Hepatocyte (in vitro differentiated cells): ENCODE data around the gene C1orf52. TPM values are rescaled to one million over a fixed set of nuclear protein-coding genes. Genes with fewer than 3 reads are reported as not detected.

Experiments
- DNase-seq: peaks from one replicate; pipeline ENCODE4 v3.0.0-alpha.2; 2016; ENCODE audit warnings: low spot score
- H2AFZ ChIP-seq: fragments of 200-600 bp; sonication (generic); 2 replicates; pipeline ENCODE4 v1.6.0; 2016; ENCODE audit warnings: antibody characterized with exemption, mild to moderate bottlenecking
- H3K27ac ChIP-seq: fragments of 200-600 bp; sonication (generic); 2 replicates; pipeline ENCODE4 v1.5.1; 2016; ENCODE audit warnings: mild to moderate bottlenecking
- H3K27me3 ChIP-seq: fragments of 200-600 bp; sonication (generic); 2 replicates; pipeline ENCODE4 v1.6.1; 2016
- H3K36me3 ChIP-seq: fragments of 200-600 bp; sonication (generic); replicated peaks from 2 replicates; pipeline ENCODE4 v1.5.1; 2016; ENCODE audit warnings: low read depth; ENCODE audit not compliant: insufficient read depth
- H3K4me1 ChIP-seq: fragments of 200-600 bp; sonication (generic); 2 replicates; pipeline ENCODE4 v1.5.1; 2016; ENCODE audit warnings: mild to moderate bottlenecking, moderate library complexity; ENCODE audit not compliant: insufficient read depth
- H3K4me2 ChIP-seq: fragments of 200-600 bp; sonication (generic); 2 replicates; pipeline ENCODE4 v1.6.0; 2016
- H3K4me3 ChIP-seq: fragments of 200-600 bp; sonication (generic); 2 replicates; pipeline ENCODE4 v1.5.1; 2016; ENCODE audit warnings: mild to moderate bottlenecking
- H3K79me2 ChIP-seq: fragments of 200-600 bp; sonication (generic); 2 replicates; pipeline ENCODE4 v1.6.0; 2017; ENCODE audit warnings: mild to moderate bottlenecking
- H3K9me2 ChIP-seq: fragments of 200-600 bp; sonication (generic); replicated peaks from 2 replicates; pipeline ENCODE4 v1.6.0; 2017; ENCODE audit warnings: mild to moderate bottlenecking; ENCODE audit not compliant: insufficient read depth
- H3K9me3 ChIP-seq: fragments of 200-600 bp; sonication (generic); 2 replicates; pipeline ENCODE4 v1.5.1; 2016; ENCODE audit warnings: low read depth, mild to moderate bottlenecking
- H4K20me1 ChIP-seq: fragments of 200-600 bp; sonication (generic); 2 replicates; pipeline ENCODE4 v1.6.0; 2016; ENCODE audit warnings: mild to moderate bottlenecking; ENCODE audit not compliant: insufficient read depth, poor library complexity, severe bottlenecking
- CTCF ChIP-seq: fragments of 200-600 bp; sonication (generic); IDR thresholded peaks from 2 replicates; pipeline ENCODE4 v1.5.1; 2016; ENCODE audit warnings: antibody characterized with exemption, mild to moderate bottlenecking; ENCODE audit not compliant: poor library complexity
- EZH2 ChIP-seq: fragments of 200-600 bp; sonication (generic); IDR thresholded peaks from 2 replicates; pipeline ENCODE4 v1.6.1; 2016; ENCODE audit warnings: antibody characterized with exemption, mild to moderate bottlenecking, borderline replicate concordance
- EZH2phosphoT487 ChIP-seq: fragments of 200-600 bp; sonication (generic); IDR thresholded peaks from one replicate; pipeline ENCODE4 v1.6.1; 2018; ENCODE audit warnings: antibody characterized with exemption, mild to moderate bottlenecking, low read depth, moderate library complexity; ENCODE audit not compliant: unreplicated experiment, severe bottlenecking
- WGBS: methylation state at CpG from one replicate; pipeline ENCODE4 v1.1.6; 2016; ENCODE audit warnings: low lambda C conversion rate; ENCODE audit errors: missing lambda C conversion rate; 5-methylcytosine and 5-hydroxymethylcytosine counted together
- polyA plus RNA-seq: library from polyadenylated mRNA; unstranded; fragments of >200 nt; fragmentation: Nextera tagmentation; extraction: Ambion mirVana; gene quantifications from 2 replicates; pipeline ENCODE4 v1.2.1, GENCODE V29; 2016
- total RNA-seq: library from RNA; depleted of rRNA; stranded (reverse); fragments of >200 nt; gene quantifications from 2 replicates; pipeline ENCODE4 v1.2.3, GENCODE V29; 2014

C1orf52 gene
- total and polyA plus RNA-seq, 2 experiments from 2014 or later: 30.1 to 41.2 TPM

- no peak overlapping the region for H2AFZ ChIP-seq
- H3K4me3 ChIP-seq: no peak overlapping the region
- no peaks in the 10 kb centered on the region for H3K79me2 ChIP-seq
- H3K4me2 ChIP-seq: peak overlapping the region; percentile 56
- peak overlapping the region; percentile 78 for H3K27ac ChIP-seq
- no peaks in the 10 kb centered on the region for H3K9me2 ChIP-seq
- H3K27me3 ChIP-seq: no peaks in the 10 kb centered on the region
- peaks cover 7% of the 10 kb centered on the region for H3K4me1 ChIP-seq
- DNase-seq: peak; percentile 83
- 27% methylated on average over 11 of the region's 11 CpGs for WGBS
- no peaks in the 10 kb centered on the region for H3K9me3 ChIP-seq
- H4K20me1 ChIP-seq: no peaks in the 10 kb centered on the region
- TF ChIP-seq CTCF (no peak), EZH2 (no peak), EZH2phosphoT487 (no peak)
- H3K36me3 ChIP-seq: no peaks in the 10 kb centered on the region
Measured at GRCh38 chr1:85297855-85298629, 38.6 kb upstream of the C1orf52 start.

GRCh38 chr1:85297538-85297854 lies 38.0 kb upstream of the C1orf52 start:
- H3K9me2 ChIP-seq: no peaks in the 10 kb centered on the region
- H3K36me3 ChIP-seq: no peaks in the 10 kb centered on the region
- 21% methylated on average over 1 of the region's 1 CpG for WGBS
- peaks cover 7% of the 10 kb centered on the region for H3K4me1 ChIP-seq
- DNase-seq: no peak
- no peaks in the 10 kb centered on the region for H3K27me3 ChIP-seq
- TF ChIP-seq EZH2phosphoT487 (no peak), EZH2 (no peak), CTCF (no peak)
- peak overlapping the region; percentile 71 for H3K27ac ChIP-seq
- H2AFZ ChIP-seq: no peak overlapping the region
- H3K79me2 ChIP-seq: no peaks in the 10 kb centered on the region
- no peaks in the 10 kb centered on the region for H4K20me1 ChIP-seq
- peak overlapping the region; percentile 56 for H3K4me2 ChIP-seq
- no peaks in the 10 kb centered on the region for H3K9me3 ChIP-seq
- H3K4me3 ChIP-seq: no peak overlapping the region

- Histone ChIP-seq H3K36me3 (no peaks in the 10 kb centered on the region), H4K20me1 (no peaks in the 10 kb centered on the region), H2AFZ (no peak overlapping the region), H3K4me1 (peaks cover 7% of the 10 kb centered on the region), H3K79me2 (no peaks in the 10 kb centered on the region), H3K4me2 (no peak overlapping the region), H3K27me3 (no peaks in the 10 kb centered on the region), H3K4me3 (no peak overlapping the region), H3K9me2 (no peaks in the 10 kb centered on the region), H3K9me3 (no peaks in the 10 kb centered on the region), H3K27ac (peak overlapping the region; percentile 71)
- DNase-seq: no peak
- TF ChIP-seq EZH2 (no peak), EZH2phosphoT487 (no peak), CTCF (no peak)
- 78% methylated on average over 1 of the region's 1 CpG for WGBS
Measured at GRCh38 chr1:85296980-85297379, 37.5 kb upstream of the C1orf52 start.
